Measurements from ENCODE around the gene AUTS2.

Gene AUTS2

GRCh38 chr7:69598081-69598486 is at the start of gene AUTS2:
Gene AUTS2 (plus strand): TSS chr7:69598475. CDS start chr7:69599654, 1,179 bp downstream.
- DNase-seq = no peak

- DNase-seq = no peak
Measured at GRCh38 chr7:69550991-69551390, 47.3 kb upstream of the AUTS2 start.

- no peak for DNase-seq
Measured at GRCh38 chr7:69553190-69553589, 45.1 kb upstream of the AUTS2 start.

- DNase-seq = no peak
Measured at GRCh38 chr7:69561266-69561960, 36.9 kb upstream of the AUTS2 start.

- no peak for DNase-seq
Measured at GRCh38 chr7:69564454-69565417, 33.5 kb upstream of the AUTS2 start.

GRCh38 chr7:69567800-69568199 is 30.5 kb upstream of the AUTS2 start:
- no peak for DNase-seq

- DNase-seq = no peak
Measured at GRCh38 chr7:69568266-69568665, 30.0 kb upstream of the AUTS2 start.

- DNase-seq = no peak
Measured at GRCh38 chr7:69575651-69576050, 22.6 kb upstream of the AUTS2 start.

GRCh38 chr7:69577221-69577620 is 21.1 kb upstream of the AUTS2 start:
- no peak for DNase-seq

GRCh38 chr7:69585169-69585568 is 13.1 kb upstream of the AUTS2 start:
- no peak for DNase-seq

- no peak for DNase-seq
Measured at GRCh38 chr7:69586321-69586720, 12.0 kb upstream of the AUTS2 start.

GRCh38 chr7:69588773-69589172 is 9.5 kb upstream of the AUTS2 start:
- DNase-seq = no peak

GRCh38 chr7:69591805-69592204 is 6.5 kb upstream of the AUTS2 start:
- DNase-seq = no peak

- no peak for DNase-seq
Measured at GRCh38 chr7:69593511-69593910, 4.8 kb upstream of the AUTS2 start.

GRCh38 chr7:69595415-69595814 is 2.9 kb upstream of the AUTS2 start:
- DNase-seq = no peak

GRCh38 chr7:69596056-69596455 is 2.2 kb upstream of the AUTS2 start:
- DNase-seq = no peak

- DNase-seq = no peak
Measured at GRCh38 chr7:69596723-69597277, 1.5 kb upstream of the AUTS2 start.

- DNase-seq = no peak
Measured at GRCh38 chr7:69597278-69598076, 798 bp upstream of the AUTS2 start.

- DNase-seq = peak; percentile 55
Measured at GRCh38 chr7:69598487-69599285, 411 bp downstream of the AUTS2 start.

GRCh38 chr7:69599286-69599954 is 1.1 kb downstream of the AUTS2 start:
- DNase-seq = no peak

GRCh38 chr7:69599955-69600709 is 1.9 kb downstream of the AUTS2 start:
- no peak for DNase-seq

All from 8988T (cell line).